Thoracic aorta (tissue), 2 donors: ENCODE data around the gene BCL7C. TPM values are rescaled to one million over a fixed set of nuclear protein-coding genes. Genes with fewer than 3 reads are reported as not detected.

Experiments used
- ATAC-seq: fragments of 150-250 bp; one replicate; pipeline ENCODE4 v1.8.0; 2017; ENCODE audit warnings: low read depth; ENCODE audit not compliant: insufficient number of reproducible peaks, low FRiP score
- DNase-seq: peaks from one replicate; pipeline ENCODE4 v3.0.0-alpha.2; 2020; ENCODE audit warnings: low spot score
- H3K27ac ChIP-seq, 2 donors: fragments of 200-600 bp; sonication (generic); 1 replicate in 1 of 2; 2 replicates in 1 of 2; pipeline ENCODE4 v1.5.1; 2016; ENCODE audit warnings: mild to moderate bottlenecking in 2 of 2, moderate library complexity in 2 of 2
- H3K27me3 ChIP-seq: fragments of 200-600 bp; sonication (generic); replicated peaks from 2 replicates; pipeline ENCODE4 v1.6.0; 2016; ENCODE audit warnings: mild to moderate bottlenecking; ENCODE audit not compliant: insufficient read depth
- H3K36me3 ChIP-seq: fragments of 200-600 bp; sonication (generic); one replicate; pipeline ENCODE4 v1.5.1; 2016
- H3K4me1 ChIP-seq, 2 donors: fragments of 200-600 bp; sonication (generic); 1 replicate in 1 of 2; 2 replicates in 1 of 2; pipeline versions ENCODE4 v1.5.1 to v1.6.0; 2016; ENCODE audit warnings: low read depth in 2 of 2, mild to moderate bottlenecking in 1 of 2; ENCODE audit not compliant: control insufficient read depth in 1 of 2
- H3K4me3 ChIP-seq: fragments of 200-600 bp; sonication (generic); 2 replicates; pipeline ENCODE4 v1.5.1; 2016; ENCODE audit warnings: mild to moderate bottlenecking
- H3K9me3 ChIP-seq: fragments of 200-600 bp; sonication (generic); 2 replicates; pipeline ENCODE4 v1.5.1; 2016
- CTCF ChIP-seq: fragments of 200-600 bp; sonication (generic); IDR thresholded peaks from one replicate; pipeline ENCODE4 v1.5.1; 2019; ENCODE audit warnings: antibody characterized with exemption
- total RNA-seq, 2 donors: library from RNA; depleted of rRNA; stranded (reverse); fragments of >200 nt; gene quantifications; one replicate each; pipeline versions ENCODE4 v1.1.0 to v1.2.3, GENCODE V29; 2016

Gene BCL7C
- total RNA-seq, 2 donors from 2014 or later: 35.6 to 55.2 TPM

GRCh38 chr16:30928390-30928789, 34.5 kb upstream of the BCL7C start:
- TF ChIP-seq CTCF: no peak
- no peaks in the 10 kb centered on the region for H3K27me3 ChIP-seq
- no peaks in the 10 kb centered on the region for H3K9me3 ChIP-seq
- H3K27ac ChIP-seq: no peak overlapping the region
- no peak for ATAC-seq
- no peak overlapping the region for H3K4me3 ChIP-seq
- H3K36me3 ChIP-seq: peaks cover 13% of the 10 kb centered on the region
- DNase-seq: no peak
- peaks cover 5 to 24% of the 10 kb centered on the region in 2 donors for H3K4me1 ChIP-seq

GRCh38 chr16:30927789-30928378, 34.0 kb upstream of the BCL7C start:
- Histone ChIP-seq H3K27me3 (no peaks in the 10 kb centered on the region), H3K4me1 (peaks cover 5 to 24% of the 10 kb centered on the region in 2 donors), H3K27ac (no peak overlapping the region), H3K36me3 (peaks cover 13% of the 10 kb centered on the region), H3K4me3 (no peak overlapping the region), H3K9me3 (no peaks in the 10 kb centered on the region)
- no peak for ATAC-seq
- TF ChIP-seq CTCF: no peak
- no peak for DNase-seq

GRCh38 chr16:30926937-30927788, 33.3 kb upstream of the BCL7C start:
- no peak for ATAC-seq
- Histone ChIP-seq H3K9me3 (no peaks in the 10 kb centered on the region), H3K4me1 (peaks cover 5 to 24% of the 10 kb centered on the region in 2 donors), H3K27me3 (no peaks in the 10 kb centered on the region), H3K27ac (no peak overlapping the region), H3K4me3 (no peak overlapping the region), H3K36me3 (peaks cover 10% of the 10 kb centered on the region)
- no peak for TF ChIP-seq CTCF
- no peak for DNase-seq

- Histone ChIP-seq H3K36me3 (peaks cover 10% of the 10 kb centered on the region), H3K27me3 (no peaks in the 10 kb centered on the region), H3K4me3 (no peak overlapping the region), H3K27ac (no peak overlapping the region), H3K9me3 (no peaks in the 10 kb centered on the region), H3K4me1 (peaks cover 5 to 27% of the 10 kb centered on the region in 2 donors)
- ATAC-seq: no peak
- DNase-seq: no peak
- TF ChIP-seq CTCF: no peak
These were observed 32.3 kb upstream of the BCL7C start for GRCh38 chr16:30925995-30926811.

GRCh38 chr16:30925632-30925987, 31.7 kb upstream of the BCL7C start:
- no peak overlapping the region for H3K27ac ChIP-seq

More at GRCh38 chr16:30925632-30925987, 31.7 kb upstream of the BCL7C start:
- ATAC-seq (no peak), DNase-seq (no peak)
- no peak for TF ChIP-seq CTCF
- peaks cover 5 to 30% of the 10 kb centered on the region in 2 donors for H3K4me1 ChIP-seq
- H3K27me3 ChIP-seq: no peaks in the 10 kb centered on the region
- peaks cover 10% of the 10 kb centered on the region for H3K36me3 ChIP-seq
- no peaks in the 10 kb centered on the region for H3K9me3 ChIP-seq
- H3K4me3 ChIP-seq: no peak overlapping the region
